GM21390 (cell line): ENCODE data around the gene PDLIM3.

Experiments
- ATAC-seq: cut with Tn5 transposase; IDR thresholded peaks from one replicate; pipeline ENCODE4 v1.9.1; 2021; ENCODE audit not compliant: unreplicated experiment

PDLIM3 gene

GRCh38 chr4:185472103-185472542, 63.2 kb downstream of the PDLIM3 start:
- ATAC-seq, result no peak

DNA sequence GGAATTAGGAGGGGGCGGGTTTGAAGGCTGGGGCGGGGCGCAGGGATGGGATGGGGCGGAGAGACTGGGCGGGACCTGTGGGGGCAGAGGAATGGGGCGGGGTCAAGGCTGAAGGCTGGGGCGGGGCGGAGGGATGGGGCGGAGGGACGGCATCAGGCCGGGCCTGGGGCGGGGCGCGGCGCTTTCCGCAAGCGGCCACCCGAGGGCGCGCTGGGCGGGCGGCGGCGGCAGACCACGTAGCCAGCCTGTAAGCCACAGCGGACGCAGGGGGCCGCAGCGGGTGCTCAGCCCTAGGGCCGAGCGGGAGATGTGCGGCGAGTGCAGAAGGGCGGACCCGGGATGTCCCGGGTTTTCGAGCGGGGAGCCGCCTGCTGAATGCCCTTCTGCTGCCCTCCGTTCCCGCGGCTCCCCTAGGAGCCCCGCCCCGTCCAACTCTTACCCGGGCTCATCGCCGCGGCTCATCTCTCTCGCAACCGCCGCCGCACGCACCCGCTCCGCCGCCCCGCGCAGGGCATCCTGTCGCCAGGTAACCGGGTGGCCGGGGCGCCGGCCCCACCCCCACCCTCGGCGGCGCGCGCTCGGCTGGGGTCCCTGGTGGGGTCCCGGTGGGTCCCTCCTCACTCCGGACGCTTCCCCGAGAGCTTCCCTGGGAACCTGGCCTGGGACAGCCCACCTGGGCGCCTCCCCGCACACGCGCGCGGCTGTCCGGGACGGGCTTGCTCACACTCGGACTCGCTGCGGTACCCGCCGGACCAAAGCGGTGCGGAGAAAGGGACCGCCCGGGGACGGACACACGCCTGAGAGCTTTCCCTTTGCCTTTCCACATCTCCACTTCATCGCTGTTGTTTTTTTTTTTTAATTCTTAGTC, 63.8 kb downstream of the PDLIM3 start, which contains the start of gene CCDC110:
Gene CCDC110, minus strand, starts transcription at position 499 of the 868 bp plus-strand sequence. Its CDS starts 50 bp downstream, at position 449.
- ATAC-seq, result peak; percentile 92

- ATAC-seq, result no peak
Measured at GRCh38 chr4:185470501-185471195, 64.7 kb downstream of the PDLIM3 start.

GRCh38 chr4:185469580-185470154, 65.6 kb downstream of the PDLIM3 start:
- no peak for ATAC-seq

DNA sequence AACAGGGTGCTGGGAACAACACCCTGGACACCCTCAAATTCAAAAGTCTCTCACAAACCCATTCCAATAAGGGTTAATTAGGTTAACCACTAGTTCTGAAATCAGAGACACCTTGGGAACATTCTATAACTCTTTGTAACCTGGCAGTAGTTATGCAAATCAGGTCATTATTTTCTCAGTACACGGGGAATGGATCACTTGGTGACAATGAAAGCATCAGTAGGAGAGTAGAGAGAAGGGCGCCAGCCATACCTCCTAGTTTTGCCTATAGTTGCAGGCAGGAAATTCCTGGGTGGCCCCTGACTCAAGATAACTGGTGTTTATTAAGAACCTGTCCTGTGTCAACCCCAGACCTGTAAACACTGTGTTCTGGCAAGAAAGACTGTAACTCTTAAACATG, 66.3 kb downstream of the PDLIM3 start:
- no peak for ATAC-seq

GRCh38 chr4:185467991-185468390, 67.3 kb downstream of the PDLIM3 start:
- ATAC-seq, result no peak

DNA sequence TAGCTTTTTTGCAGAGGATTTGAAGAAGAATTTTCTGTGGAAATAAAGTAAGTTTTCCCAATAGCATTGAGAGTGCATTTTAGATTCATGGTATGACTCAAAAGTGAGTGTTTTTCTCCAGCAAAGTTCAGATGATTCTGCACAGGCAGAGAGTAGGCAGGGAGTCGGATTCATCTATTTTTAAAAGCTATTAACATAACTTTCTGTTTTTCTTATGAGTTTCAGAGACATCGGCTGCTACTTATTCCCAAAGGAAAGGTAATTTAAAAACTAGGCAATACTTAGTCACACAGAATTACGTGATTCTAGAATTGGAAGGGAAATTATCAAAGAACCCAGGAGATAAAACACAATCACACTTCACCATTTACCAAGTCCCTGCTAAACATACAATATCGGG, 68.2 kb downstream of the PDLIM3 start:
- ATAC-seq, result no peak

DNA sequence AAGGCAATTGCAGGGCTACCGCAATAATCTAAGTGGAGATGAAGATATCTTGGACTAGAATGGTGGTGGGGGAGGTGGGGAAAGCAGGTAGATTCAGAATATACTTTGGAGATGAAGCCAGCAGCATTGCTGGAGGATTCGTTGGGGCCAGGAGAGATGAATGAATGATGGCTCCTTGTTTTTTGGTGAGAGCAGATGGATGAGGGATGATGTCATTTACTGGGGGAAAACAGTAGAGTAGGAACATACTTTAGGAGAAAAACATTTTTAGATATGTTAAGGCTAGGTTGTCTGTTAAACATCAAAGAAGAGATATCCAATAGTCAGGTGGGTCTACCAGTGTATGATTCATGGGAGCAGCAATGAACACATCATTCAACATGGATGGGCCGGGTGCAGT, 69.6 kb downstream of the PDLIM3 start:
- no peak for ATAC-seq

- no peak for ATAC-seq
Measured at GRCh38 chr4:185464887-185465286, 70.4 kb downstream of the PDLIM3 start.

GRCh38 chr4:185464183-185464582, 71.1 kb downstream of the PDLIM3 start:
- no peak for ATAC-seq

DNA sequence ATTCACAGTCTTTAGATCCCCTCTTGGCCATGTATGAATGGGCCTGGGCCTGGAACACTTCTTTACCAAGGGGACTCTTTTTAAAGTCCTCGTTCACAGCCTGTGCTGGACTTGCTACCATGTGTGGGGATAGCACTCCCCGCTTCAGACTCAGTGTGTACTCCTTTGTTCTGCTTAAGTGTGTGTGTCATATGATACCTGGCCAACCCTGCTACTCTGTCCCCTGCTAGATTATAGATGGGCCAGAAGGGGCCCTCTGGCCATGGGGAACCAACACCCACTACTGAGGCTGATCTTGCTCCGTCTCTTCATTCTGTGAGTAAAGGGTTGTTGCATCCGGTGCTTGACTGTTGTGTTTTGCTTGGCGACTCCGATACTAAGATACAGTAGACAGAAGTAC, 71.8 kb downstream of the PDLIM3 start:
- no peak for ATAC-seq

DNA sequence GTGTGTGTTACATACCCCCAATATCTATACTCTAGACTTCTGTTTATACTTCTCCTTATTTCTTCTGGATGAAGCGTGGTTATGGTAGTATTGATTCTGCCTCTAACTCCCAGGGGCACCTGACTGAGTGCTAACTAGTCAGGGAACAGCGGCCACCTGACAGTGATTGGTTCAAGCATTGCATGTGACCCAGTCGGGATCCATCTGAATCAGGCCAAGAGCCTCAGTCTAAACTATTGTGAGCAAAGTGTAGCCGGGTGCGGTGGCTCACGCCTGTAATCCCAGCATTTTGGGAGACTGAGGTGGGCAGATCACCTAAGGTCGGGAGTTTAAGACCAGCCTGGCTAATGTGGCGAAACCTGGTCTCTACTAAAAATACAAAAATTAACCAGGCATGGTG, 73.7 kb downstream of the PDLIM3 start:
- ATAC-seq, result no peak

- no peak for ATAC-seq
Measured at GRCh38 chr4:185457136-185457535, 78.2 kb downstream of the PDLIM3 start.

GRCh38 chr4:185456131-185456530, 79.2 kb downstream of the PDLIM3 start:
- no peak for ATAC-seq
